ENCODE data around the gene CDH23. TPM values are rescaled to one million over a fixed set of nuclear protein-coding genes. Genes with fewer than 3 reads are reported as not detected.

The CDH23 gene
- total and polyA plus RNA-seq, 5 donors, result 2.4 to 6.3 (median 5.2) TPM

DNA sequence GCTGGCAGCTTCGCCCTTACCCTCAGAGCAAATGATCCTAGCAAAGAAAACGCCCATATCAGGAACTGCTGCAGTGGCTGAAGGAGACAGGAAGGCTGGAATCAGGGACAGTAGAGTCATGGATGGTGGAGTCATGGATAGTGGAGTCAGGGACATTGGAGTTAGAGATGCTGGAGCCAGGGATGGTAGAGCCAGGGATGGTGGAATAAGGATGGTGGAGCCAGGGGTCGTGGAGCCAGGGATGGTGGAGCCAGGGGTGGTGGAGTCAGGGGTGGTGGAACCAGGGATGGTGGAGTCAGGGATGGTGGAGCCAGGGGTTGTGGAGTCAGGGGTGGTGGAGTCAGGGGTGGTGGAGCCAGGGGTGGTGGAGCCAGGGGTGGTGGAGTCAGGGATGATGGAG, 291.5 kb downstream of the CDH23 start:
- Histone ChIP-seq H3K27ac (ENCODE audit: low read length) (no peak overlapping the region), H3K4me1 (ENCODE audit: control insufficient read depth, insufficient read depth, low read length) (peaks cover 9% of the 10 kb centered on the region), H3K27me3 (ENCODE audit: control insufficient read depth, insufficient read depth) (no peaks in the 10 kb centered on the region), H3K4me3 (ENCODE audit: low read length) (no peak overlapping the region), H3K9me3 (ENCODE audit: control insufficient read depth, low read length) (no peaks in the 10 kb centered on the region)
- intact Hi-C loops (cut with DNase I), result no loop called here
- DNase-seq, result no peak
- 97% methylated on average over 3 of the region's 3 CpGs for WGBS
- ATAC-seq, result no peak

GRCh38 chr10:71690094-71690720, 293.5 kb downstream of the CDH23 start:
- ATAC-seq (no peak), DNase-seq (peak in 2 of 3 donors; percentile 44 to 56)
- Histone ChIP-seq H3K27ac (ENCODE audit: low read length) (no peak overlapping the region), H3K9me3 (ENCODE audit: control insufficient read depth, low read length) (no peaks in the 10 kb centered on the region), H3K4me3 (ENCODE audit: low read length) (no peak overlapping the region), H3K27me3 (ENCODE audit: control insufficient read depth, insufficient read depth) (no peaks in the 10 kb centered on the region), H3K4me1 (ENCODE audit: control insufficient read depth, insufficient read depth, low read length) (peaks cover 6% of the 10 kb centered on the region)
- WGBS, result 90% methylated on average over 13 of the region's 13 CpGs
- intact Hi-C loops (cut with DNase I), result loop anchor here in 1 of 4 donors (10.0 kb wide), 1 partner anchor 375 kb away; the partner anchor contains the start of gene SLC29A3

DNA sequence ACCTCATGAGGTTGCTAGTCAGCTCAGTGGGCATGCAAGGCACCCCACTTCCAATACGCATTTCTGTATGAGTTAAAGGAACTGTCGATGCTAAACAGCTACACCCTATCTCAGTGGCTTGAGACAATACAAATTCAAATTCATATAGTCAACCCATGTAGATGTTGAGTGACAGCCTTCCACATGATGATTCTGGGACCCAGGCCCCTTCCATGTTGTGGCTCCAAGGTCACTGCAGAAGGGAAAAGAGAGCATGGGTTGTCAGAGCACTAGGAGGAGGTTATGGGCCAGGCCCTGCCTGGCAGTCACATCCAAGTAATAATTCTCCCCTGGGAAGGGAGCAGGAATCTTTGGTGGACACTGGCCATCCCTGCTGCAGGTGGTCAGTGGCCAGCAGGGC, 294.7 kb downstream of the CDH23 start:
- DNase-seq, result no peak
- intact Hi-C loops (cut with DNase I), result loop anchor here in 1 of 4 donors (10.0 kb wide), 1 partner anchor 377 kb away; the partner anchor contains the start of gene SLC29A3
- no peak overlapping the region for H3K4me3 ChIP-seq (ENCODE audit: low read length)
- H3K27ac ChIP-seq (ENCODE audit: low read length), result no peak overlapping the region
- WGBS, result 96% methylated on average over 2 of the region's 2 CpGs
- H3K27me3 ChIP-seq (ENCODE audit: control insufficient read depth, insufficient read depth), result no peaks in the 10 kb centered on the region
- no peak for ATAC-seq
- H3K4me1 ChIP-seq (ENCODE audit: control insufficient read depth, insufficient read depth, low read length), result peaks cover 4% of the 10 kb centered on the region
- H3K9me3 ChIP-seq (ENCODE audit: control insufficient read depth, low read length), result no peaks in the 10 kb centered on the region

DNA sequence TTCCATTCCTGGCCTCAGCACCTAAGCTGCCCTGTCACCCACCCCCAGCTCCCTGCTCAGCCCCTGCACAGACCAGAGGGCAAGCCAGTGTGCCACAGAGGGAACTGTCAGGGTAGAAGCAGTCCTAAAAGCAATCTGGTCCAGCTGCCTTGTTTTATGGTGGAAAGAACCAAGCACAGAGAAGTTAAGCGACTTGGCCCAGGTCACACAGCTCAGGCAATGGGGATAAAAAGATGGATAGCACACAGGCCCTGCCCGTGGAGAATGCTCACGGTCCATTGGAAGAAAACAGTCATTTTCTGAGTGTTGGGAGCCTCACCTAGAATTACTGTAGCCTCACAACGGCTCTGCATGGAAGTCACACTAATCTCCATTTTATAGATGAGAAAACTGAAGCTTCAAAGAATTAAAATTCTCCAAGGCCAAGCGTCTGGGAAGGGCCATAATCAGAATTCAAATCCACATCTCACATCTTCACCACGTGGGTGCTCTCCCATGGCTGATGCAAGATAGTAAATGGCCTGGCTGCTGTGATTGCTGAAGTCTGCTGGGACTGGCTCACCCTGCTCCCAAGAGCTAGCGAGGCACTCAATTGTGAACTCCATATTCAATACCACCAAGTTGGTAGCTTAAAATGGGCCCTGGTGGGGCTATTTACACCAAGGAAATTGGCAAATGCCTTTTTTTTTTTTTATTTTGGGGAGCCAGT, 296.0 kb downstream of the CDH23 start:
- 77% methylated on average over 7 of the region's 7 CpGs for WGBS
- Histone ChIP-seq H3K4me3 (ENCODE audit: low read length) (no peak overlapping the region), H3K27ac (ENCODE audit: low read length) (no peak overlapping the region), H3K9me3 (ENCODE audit: control insufficient read depth, low read length) (no peaks in the 10 kb centered on the region), H3K4me1 (ENCODE audit: control insufficient read depth, insufficient read depth, low read length) (peaks cover 4% of the 10 kb centered on the region), H3K27me3 (ENCODE audit: control insufficient read depth, insufficient read depth) (no peaks in the 10 kb centered on the region)
- intact Hi-C loops (cut with DNase I), result loop anchor here in 1 of 4 donors (10.0 kb wide), 1 partner anchor 378 kb away; the partner anchor contains the start of gene SLC29A3
- ATAC-seq (no peak), DNase-seq (no peak)

DNA sequence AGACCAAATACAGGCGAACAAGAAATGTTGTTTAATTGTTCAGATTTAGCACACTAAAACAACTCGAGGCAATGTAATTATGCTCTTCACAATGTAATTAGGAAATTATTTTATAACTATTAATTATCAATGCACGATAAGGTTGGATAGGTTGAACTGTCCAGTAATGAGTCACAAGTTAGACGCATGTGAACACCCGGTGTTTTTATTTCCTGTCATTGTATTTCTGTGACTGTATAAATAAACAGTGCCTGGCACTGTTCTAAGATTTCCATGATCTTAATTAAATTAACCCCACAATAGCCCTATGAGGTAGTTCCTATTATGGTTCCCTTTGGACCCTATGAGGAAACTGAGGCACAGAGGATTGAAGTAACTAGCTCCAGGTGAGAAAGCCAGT, 296.7 kb downstream of the CDH23 start:
- 56% methylated on average over 5 of the region's 5 CpGs for WGBS
- ATAC-seq (peak; percentile 28 to 76), DNase-seq (no peak)
- Histone ChIP-seq H3K27ac (ENCODE audit: low read length) (peak overlapping the region; percentile 4), H3K27me3 (ENCODE audit: control insufficient read depth, insufficient read depth) (no peaks in the 10 kb centered on the region), H3K9me3 (ENCODE audit: control insufficient read depth, low read length) (no peaks in the 10 kb centered on the region), H3K4me1 (ENCODE audit: control insufficient read depth, insufficient read depth, low read length) (peaks cover 4% of the 10 kb centered on the region), H3K4me3 (ENCODE audit: low read length) (no peak overlapping the region)
- intact Hi-C loops (cut with DNase I), result loop anchor here in 1 of 4 donors (10.0 kb wide), 1 partner anchor 379 kb away; the partner anchor contains the start of gene SLC29A3

DNA sequence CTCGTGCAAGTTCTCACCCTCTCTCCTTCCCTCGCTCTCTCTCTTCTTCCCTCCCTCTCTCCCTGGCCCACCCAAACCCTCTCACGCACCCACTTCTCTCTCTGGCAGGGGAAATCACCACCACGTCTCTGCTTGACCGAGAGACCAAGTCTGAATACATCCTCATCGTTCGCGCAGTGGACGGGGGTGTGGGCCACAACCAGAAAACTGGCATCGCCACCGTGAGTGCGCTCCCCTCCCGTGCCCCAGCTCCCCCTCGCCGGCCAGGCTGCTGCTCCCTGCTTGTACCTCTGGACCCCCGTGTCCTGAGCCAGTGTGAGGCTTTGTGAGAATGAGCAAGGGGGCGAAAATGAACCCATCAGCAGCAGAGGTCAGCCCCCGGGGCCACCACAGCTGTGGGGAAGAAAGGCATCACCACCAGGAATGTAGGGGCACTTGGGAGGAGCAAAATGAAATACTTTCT, 297.4 kb downstream of the CDH23 start:
- ATAC-seq, result no peak
- intact Hi-C loops (cut with DNase I), result loop anchor here in 1 of 4 donors (10.0 kb wide), 1 partner anchor 379 kb away; the partner anchor contains the start of gene SLC29A3
- Histone ChIP-seq H3K27me3 (ENCODE audit: control insufficient read depth, insufficient read depth) (no peaks in the 10 kb centered on the region), H3K4me3 (ENCODE audit: low read length) (no peak overlapping the region), H3K27ac (ENCODE audit: low read length) (peak overlapping the region; percentile 4), H3K4me1 (ENCODE audit: control insufficient read depth, insufficient read depth, low read length) (peaks cover 4% of the 10 kb centered on the region), H3K9me3 (ENCODE audit: control insufficient read depth, low read length) (no peaks in the 10 kb centered on the region)
- DNase-seq, result peak in 2 of 3 donors; percentile 54 to 56
- WGBS, result 75% methylated on average over 18 of the region's 18 CpGs

DNA sequence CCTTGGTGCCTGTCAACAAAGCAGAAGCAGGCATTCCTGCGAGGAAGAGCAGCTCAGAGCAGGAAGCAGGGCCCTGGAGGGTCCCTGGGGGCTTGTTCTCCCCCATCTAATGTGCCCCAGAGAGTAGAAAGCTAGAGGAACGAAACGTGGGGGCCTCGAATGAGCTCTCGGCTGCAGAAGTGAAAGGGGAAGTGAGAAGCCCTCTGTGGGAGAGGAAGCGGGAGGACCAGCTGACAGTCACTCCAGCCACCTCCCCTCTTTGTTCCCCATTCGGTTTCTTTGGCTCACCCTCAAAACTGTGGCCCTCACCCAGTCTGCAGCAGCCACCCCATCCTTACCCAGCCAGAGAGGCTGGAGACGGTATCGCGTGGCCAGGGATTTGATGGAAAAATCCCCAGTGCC, 297.8 kb downstream of the CDH23 start:
- Histone ChIP-seq H3K27me3 (ENCODE audit: control insufficient read depth, insufficient read depth) (no peaks in the 10 kb centered on the region), H3K9me3 (ENCODE audit: control insufficient read depth, low read length) (no peaks in the 10 kb centered on the region), H3K4me1 (ENCODE audit: control insufficient read depth, insufficient read depth, low read length) (peaks cover 4% of the 10 kb centered on the region), H3K4me3 (ENCODE audit: low read length) (no peak overlapping the region), H3K27ac (ENCODE audit: low read length) (no peak overlapping the region)
- intact Hi-C loops (cut with DNase I), result loop anchor here in 1 of 4 donors (10.0 kb wide), 1 partner anchor 380 kb away; the partner anchor contains the start of gene SLC29A3
- ATAC-seq (peak; percentile 55 to 56), DNase-seq (peak in 2 of 3 donors; percentile 64 to 68)
- 49% methylated on average over 10 of the region's 10 CpGs for WGBS

DNA sequence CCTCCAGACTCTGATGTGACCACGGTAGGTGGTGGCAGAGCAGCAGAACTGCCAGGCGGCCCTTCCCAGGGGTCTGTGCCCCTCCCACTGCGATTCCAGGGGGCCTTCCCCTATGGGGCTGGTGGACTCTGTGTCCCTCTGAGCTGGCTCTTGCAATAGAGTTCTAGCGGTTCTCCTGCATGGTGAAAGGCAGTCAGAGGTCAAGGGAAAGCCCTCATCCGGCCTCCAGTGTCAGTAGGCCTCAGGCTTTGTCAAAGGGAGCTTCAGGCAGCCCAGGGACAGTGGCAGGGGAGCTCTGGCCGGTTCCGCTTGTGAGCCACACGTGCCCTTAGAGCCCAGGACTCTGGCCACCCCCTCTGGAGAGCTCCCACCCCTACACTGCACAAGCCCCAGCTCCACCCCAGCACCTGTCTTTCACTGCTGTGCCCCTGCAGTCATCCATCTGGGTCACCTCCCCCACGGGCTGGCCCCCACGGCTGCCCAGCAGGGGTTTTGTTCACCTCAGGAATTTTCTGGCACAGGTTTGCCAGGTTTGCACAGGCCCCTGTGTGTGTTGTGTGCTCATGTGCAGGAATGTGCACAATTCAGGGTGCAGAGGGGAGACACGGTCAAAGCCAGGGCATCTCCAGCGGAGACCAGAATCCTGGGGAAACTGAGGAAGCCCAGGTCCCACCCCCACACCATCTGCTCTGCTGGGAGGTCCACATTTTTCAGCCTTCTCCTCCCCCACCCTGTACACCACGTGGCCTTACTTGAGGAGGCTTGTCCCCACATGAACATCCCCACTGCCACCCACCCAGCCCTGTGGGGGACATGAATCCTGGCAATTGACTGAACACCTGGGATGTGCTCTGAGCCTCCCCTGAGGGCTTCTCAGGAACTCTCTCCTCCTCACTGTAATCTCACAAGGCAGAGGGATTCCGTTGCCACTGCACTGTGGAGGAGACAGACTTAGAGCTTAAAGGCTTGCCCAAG, 299.1 kb downstream of the CDH23 start:
- Histone ChIP-seq H3K9me3 (ENCODE audit: control insufficient read depth, low read length) (no peaks in the 10 kb centered on the region), H3K4me1 (ENCODE audit: control insufficient read depth, insufficient read depth, low read length) (peaks cover 4% of the 10 kb centered on the region), H3K27ac (ENCODE audit: low read length) (no peak overlapping the region), H3K4me3 (ENCODE audit: low read length) (no peak overlapping the region), H3K27me3 (ENCODE audit: control insufficient read depth, insufficient read depth) (no peaks in the 10 kb centered on the region)
- 86% methylated on average over 14 of the region's 14 CpGs for WGBS
- intact Hi-C loops (cut with DNase I), result loop anchor here in 1 of 4 donors (10.0 kb wide), 1 partner anchor 381 kb away; the partner anchor contains the start of gene SLC29A3
- peak in 1 of 3 donors; percentile 42 for DNase-seq
- ATAC-seq, result no peak

DNA sequence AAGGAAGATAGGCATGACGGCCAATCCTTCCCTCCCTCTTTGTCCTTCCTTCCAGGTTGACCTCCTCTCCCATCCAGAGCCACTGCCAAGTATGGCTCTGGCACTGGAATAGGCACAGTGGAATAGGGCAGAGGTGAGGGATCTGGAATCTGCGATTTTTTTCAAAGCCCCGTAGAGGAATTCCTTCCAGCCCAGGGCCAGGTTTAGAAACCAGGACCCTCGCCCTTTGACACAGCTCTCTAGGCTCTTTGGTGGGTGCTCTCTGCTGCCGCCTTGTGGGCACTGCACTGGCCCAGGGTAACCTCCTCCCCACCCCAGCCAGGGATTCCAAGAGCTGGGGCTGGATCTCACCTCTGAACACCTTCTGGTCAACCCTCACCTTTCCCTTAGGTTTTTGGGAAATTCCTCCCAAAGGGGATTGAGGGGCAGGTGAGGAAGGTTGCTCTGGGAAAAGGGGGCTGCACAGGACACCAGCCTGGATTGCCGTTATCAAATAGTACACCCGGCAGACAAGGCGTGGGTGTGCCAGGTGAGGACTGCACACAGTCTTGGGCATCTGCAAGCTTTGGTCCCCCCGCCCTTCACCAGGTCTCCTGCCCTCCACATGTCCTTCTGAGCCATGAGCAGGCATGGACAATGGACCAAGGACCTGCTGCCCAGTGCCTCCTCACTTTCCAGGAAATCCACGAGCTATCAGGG, 300.1 kb downstream of the CDH23 start:
- WGBS, result 54% methylated on average over 10 of the region's 10 CpGs
- peak; percentile 70 to 89 (median 86) for DNase-seq
- H3K4me1 ChIP-seq (ENCODE audit: control insufficient read depth, insufficient read depth, low read length), result peaks cover 4% of the 10 kb centered on the region
- H3K9me3 ChIP-seq (ENCODE audit: control insufficient read depth, low read length), result no peaks in the 10 kb centered on the region
- no peak overlapping the region for H3K27ac ChIP-seq (ENCODE audit: low read length)
- ATAC-seq, result peak; percentile 55 to 61
- no peak overlapping the region for H3K4me3 ChIP-seq (ENCODE audit: low read length)
- intact Hi-C loops (cut with DNase I), result loop anchor here in 1 of 4 donors (10.0 kb wide), 1 partner anchor 382 kb away; the partner anchor contains the start of gene SLC29A3
- no peaks in the 10 kb centered on the region for H3K27me3 ChIP-seq (ENCODE audit: control insufficient read depth, insufficient read depth)

Data from right cardiac atrium (tissue), 5 donors.